Activated effector memory CD4-positive, alpha-beta T cell treated with Interleukin-2 at 50 U/mL for 16 hours (primary cell): ENCODE results near the gene CDC42EP2.

ENCODE experiments used
- DNase-seq: peaks from one replicate; pipeline ENCODE4 v3.0.0-alpha.2; 2020

Gene CDC42EP2

DNA sequence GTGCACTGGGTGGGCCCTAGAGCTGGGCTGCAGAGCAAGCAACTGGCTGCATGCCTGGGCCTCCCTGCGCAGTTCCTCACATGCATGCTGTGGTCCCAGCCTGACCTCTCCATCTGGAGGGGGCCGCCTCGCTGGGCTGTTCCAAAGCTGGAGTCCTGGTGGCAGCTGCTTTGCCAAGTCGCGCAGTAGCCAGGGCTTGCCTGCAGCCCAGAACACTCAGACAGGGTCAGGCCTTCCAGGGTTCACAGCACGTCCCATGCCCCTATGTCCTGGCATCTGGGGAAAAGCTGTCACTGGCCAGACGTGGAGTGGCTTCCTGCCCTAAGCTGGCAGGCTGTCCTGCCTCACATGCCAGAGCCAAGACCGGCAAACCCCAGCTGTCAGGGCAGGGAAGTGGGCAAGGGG is 16.5 kb upstream of the CDC42EP2 start:
- no peak for DNase-seq

DNA sequence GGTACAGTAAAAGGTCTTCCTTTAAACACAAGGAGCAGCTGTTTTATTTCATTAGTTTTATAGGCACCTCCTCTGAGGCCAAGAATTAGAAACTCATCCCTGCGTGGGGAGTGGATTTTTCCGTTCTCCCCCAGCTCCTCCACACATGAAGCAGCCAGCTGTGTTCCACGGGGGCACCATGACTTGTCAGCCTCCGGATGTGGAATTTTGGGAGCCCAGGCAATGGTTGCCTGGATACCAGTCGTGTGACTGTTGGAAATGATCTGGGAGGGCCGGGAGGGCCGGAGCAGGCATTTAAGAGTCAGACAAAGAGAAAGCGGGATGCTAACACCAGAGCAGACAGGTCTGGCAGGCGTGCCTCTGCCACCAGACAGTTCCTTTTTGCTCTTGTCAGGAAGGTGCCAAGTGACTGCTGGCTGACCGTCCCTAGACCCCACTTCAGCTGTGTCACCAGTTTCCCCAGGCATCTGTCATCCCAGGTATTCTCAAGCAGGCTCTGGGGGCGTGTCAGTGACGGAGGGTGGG is 15.9 kb upstream of the CDC42EP2 start:
- no peak for DNase-seq

GRCh38 chr11:65300621-65301275 is 13.9 kb upstream of the CDC42EP2 start:
- no peak for DNase-seq

DNA sequence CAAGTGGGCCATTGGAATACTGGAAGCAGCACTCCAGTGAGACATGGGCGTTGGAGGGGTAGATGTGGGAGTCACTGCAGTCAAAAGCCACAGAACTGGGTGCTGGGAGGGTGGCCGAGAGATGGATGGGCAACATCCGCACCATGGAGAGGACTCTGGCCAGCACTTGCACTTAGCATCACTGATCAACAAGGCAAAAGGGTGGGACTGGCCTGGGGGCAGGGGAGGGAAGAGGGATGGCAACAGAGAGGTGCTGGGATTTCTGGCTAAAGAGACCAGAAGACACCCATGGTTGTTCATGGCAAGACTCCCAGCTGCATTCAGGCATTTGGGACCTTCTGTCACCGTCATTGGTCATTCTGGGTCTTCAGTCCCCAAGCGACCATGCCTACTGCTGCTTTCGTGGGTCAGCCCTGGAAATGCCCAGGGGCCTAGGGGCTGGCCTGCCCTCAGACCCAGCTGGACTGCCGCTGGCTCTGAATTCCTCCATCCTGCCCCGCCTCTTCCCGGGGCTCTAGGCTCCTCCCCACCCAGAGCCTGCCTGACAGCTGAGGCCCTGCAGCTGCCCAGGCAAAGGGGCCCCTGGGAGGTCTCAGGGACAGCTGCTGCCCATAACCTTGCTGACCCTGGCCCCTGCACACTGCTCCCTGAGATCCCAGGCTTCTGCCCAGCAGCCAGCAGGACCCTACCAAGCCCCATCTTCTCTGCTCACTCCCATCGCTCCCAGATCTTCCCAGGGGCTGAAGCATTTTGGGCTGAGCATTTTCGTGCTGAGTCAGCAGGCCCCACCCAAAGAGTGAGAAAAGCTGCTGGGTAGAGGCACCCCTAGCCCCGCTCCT is 13.0 kb upstream of the CDC42EP2 start:
- DNase-seq = no peak

- no peak for DNase-seq
These were observed 11.1 kb upstream of the CDC42EP2 start for GRCh38 chr11:65303555-65303954.

GRCh38 chr11:65304110-65304509 is 10.6 kb upstream of the CDC42EP2 start:
- no peak for DNase-seq

- DNase-seq = no peak
These were observed 10.1 kb upstream of the CDC42EP2 start for GRCh38 chr11:65304613-65305012.

- no peak for DNase-seq
These were observed 9.0 kb upstream of the CDC42EP2 start for GRCh38 chr11:65305501-65306268.

DNA sequence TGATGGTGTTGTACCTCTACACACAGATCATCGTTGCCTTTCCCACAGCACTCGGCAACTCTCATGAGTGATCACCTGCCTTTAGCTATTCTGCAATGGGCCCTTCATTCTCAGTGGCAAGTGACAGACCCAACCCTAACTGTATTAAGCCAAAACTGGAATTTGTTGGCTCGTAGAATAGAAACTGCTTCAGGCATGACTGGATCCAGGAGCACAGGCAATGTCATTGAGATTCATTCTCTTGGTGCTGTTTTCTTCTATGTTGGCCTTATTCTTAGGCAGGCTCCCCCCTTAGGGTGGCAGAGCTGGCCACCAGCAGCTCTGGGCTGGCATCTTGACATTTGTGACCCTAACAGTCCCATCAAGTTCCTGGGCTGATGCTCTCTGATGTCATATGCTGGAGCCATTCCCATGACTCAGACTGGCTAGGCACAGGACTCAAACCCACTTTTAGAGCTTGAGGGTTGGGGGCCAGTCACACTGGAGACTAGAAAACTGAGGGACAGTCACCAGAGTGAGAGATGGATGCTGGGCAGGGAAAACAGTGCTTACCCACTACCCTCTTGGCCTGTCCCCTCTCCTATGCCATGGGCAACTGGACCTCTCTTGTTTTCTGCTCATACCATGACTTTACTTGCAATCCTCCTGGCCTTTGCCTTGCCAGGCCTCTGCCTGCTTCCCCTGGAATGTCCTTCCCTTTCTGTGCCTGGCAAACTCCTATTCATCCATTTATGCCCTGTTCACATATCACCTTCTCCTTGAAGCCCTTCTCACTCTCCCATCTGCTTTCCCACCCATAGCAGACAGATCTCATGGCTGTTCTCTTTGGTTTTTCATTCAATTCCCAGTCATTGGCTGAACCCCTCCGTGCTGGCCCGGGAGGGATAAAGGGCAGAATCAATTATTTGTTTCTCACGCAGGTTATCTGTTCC is 7.1 kb upstream of the CDC42EP2 start:
- no peak for DNase-seq

DNA sequence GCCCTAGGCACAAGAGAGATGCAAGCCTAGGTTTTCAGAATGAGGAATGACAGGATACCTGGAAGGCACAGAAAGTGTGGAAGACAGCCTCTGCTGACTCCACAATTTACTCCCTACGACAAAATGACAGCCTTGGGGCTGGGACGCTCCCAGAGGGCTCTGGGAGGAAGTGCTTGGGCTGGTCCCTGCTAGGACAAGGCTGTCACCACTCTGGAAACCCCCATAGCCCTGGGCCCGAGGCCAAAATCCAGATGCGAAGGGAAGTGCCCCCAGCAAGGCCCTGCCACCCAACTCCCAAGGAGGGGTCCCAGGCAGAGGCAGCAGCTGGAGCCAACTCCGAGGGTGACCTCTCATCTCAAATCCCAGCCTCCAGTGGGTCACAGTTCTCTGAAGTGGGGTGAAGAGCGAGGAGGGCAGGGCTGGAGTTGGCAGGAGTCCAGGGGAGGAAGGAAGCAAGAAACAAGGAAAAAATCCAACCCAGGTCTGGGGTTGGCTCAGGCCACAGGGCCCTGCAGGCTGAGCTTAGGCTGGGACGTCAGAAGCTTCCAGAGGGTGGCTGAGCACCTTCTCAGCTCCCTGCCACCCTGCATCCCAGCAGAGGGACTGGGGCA is 6.3 kb upstream of the CDC42EP2 start:
- no peak for DNase-seq

GRCh38 chr11:65309006-65309405 is 5.7 kb upstream of the CDC42EP2 start:
- no peak for DNase-seq

DNA sequence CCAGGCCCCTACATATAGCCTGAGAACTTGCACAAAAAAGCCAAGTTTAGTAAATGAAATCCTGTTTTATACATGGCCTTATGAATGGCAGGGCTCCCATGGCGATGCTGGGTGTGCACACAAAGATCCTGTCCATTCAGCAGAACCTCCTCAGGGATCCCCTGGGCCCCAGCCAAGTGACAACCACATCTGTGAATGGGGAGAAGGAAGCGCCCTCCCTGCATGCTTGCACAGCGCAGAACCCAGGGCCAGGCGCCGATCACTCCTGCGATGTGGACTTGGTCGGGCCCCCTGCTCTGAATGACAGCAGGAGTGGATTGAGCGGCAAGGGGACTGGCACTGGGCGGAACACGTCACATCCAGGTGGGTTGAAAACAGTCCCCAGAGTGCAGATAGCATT is 4.5 kb upstream of the CDC42EP2 start:
- DNase-seq = no peak

- no peak for DNase-seq
These were observed 3.9 kb upstream of the CDC42EP2 start for GRCh38 chr11:65310736-65311135.

DNA sequence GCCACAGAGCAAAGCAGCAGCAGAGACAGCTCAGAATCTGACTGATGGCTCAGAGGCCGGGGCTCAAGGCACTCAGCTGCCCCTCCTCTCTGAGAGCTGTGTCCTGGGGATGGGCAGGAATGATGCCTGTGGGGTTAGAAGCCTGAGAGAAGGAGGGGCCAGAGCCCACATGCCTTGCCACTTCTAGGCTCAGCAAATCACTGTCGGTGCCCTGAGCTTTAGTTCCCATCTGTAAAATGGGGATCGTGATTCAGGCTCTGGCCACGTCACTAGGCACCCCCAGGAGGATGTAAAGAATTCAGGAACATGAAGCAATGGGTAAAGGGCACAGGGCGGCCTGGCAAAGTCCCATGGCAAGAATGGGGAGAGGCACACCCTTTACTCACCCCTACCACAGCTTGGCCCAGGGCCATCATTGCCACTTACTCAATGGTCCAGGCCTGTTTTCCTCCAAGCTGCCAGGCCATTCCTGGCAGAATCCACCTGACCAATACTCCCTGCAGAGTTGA is 3.4 kb upstream of the CDC42EP2 start:
- no peak for DNase-seq

DNA sequence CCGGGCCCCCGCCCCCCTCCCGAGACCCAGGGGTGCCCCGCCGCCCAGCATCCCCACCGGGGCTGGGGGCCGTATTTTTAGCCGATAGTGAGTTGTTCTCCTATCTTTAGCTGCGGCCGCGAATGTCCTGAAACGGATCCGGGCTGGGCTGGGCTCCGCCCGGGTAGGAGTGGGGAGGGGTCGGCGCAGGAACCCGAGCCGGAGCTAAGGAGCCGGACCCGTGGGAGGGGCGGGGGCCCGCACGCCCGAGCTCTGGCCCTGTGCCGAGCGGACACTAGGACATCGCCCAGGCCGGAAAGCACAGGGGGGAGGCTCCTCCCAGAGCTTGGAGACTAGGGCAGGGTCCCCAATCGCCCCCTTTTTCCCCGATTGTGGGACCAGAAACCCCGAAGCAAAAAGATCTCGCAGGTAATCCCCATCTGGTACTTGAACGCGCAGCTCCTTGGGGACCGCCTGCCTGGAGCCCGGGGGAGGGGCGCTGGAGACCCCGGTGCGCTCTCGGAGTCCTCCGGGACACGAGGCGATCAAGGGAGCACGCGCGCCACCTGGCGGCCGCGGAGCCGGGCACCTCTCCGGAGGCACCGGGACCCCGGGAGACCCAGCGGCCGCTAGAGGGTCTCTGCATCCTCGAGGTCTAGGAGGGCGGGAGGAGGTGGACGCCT is 669 bp downstream of the CDC42EP2 start:
- peak; percentile 63 for DNase-seq

- DNase-seq = no peak
These were observed 1.2 kb downstream of the CDC42EP2 start for GRCh38 chr11:65315866-65316226.

DNA sequence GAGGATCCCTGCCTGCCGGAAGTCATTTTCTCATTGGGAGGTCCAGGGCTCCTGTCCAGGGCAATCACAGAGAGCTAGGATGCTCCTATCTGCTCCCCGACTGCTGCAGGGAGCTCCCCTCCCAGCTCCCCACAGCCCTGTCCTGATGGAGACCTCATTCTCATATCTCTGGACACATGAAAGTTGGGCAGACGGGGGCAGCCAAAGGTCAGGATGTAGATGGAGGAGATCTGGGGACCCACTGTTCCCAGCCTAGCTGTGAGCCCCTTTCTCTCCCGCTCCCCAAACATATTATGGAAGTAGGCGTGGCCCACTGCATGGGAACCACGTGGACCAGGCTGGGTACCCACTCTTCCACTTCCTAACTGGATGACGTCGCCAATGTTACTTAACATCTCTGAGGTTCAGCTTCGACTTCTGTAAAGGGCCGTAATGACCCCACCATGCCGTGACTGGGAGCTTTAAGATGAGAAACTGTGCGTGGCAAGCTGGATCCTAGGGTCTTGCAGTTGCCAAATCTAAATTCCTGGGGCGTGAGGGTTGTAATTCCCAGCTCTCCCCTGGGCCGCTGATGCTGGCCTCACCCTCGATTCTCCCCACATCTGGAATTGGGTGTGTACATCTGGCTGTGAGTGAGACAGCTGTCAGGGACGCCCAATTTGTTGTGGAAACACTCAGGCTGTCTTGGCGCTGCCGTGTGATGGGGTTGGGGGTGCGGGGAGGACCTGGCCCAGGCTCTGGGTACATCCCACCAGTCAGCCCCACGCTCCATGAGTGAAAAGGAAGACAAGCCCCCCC is 1.8 kb downstream of the CDC42EP2 start:
- DNase-seq = no peak

DNA sequence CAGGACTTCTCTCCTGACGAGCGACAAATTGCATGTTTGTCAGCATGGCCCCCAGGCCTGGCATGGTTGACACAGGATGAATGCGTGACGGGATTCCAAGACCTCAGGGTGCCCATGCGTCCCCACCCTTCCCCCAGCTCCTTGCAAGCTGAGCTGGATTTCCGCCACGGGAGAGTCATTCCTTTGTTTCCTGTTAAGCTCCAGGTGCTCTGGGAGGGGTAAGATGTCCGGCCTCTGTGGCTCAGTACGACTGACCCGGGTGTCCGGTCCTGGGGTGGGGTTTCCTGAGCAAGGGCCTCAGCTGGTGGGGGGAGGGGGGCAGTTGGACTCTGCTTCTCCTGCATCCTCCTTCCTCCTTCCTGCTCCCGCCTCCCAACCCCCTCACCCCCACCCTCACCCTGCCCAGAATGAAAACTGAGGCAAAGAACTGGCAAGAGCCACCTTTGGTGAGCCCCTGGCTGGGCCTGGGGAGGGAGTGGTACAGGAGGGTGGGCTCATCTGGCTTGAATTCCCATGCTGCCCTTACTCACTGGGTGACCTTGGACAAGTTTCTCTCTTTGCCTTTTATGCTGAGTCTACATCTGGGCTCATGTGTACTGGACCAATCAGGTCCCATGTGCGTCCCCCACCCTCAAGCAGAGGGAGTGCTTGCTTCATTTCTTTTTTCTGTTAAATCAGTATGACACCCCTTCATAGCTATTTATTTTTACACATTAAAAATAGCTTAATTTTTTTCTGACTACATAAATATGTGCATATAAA is 2.5 kb downstream of the CDC42EP2 start:
- DNase-seq = no peak

GRCh38 chr11:65320386-65321075 is 5.9 kb downstream of the CDC42EP2 start:
- DNase-seq = no peak
